Measurements from ENCODE around the gene LYPD6.

Gene LYPD6

GRCh38 chr2:149472413-149472812, 142.0 kb downstream of the LYPD6 start:
- Histone ChIP-seq H3K27me3 (ENCODE audit: control insufficient read depth, insufficient read depth, low read length) (no peaks in the 10 kb centered on the region), H3K79me2 (no peaks in the 10 kb centered on the region), H2AFZ (no peak overlapping the region), H3K9me3 (ENCODE audit: control insufficient read depth, low read length) (no peaks in the 10 kb centered on the region), H3K27ac (no peak overlapping the region), H3K36me3 (ENCODE audit: control insufficient read depth, insufficient read depth, low read length) (no peaks in the 10 kb centered on the region), H3K9ac (no peak overlapping the region), H3K4me1 (no peaks in the 10 kb centered on the region), H3K4me3 (ENCODE audit: low read depth, low read length) (no peak overlapping the region), H3K4me2 (ENCODE audit: low read length) (no peak overlapping the region)
- TF ChIP-seq CTCF (IDR thresholded peaks at IDR 0.05), result no peak

GRCh38 chr2:149473068-149473467, 142.7 kb downstream of the LYPD6 start:
- Histone ChIP-seq H3K79me2 (no peaks in the 10 kb centered on the region), H2AFZ (no peak overlapping the region), H3K27ac (no peak overlapping the region), H3K36me3 (ENCODE audit: control insufficient read depth, insufficient read depth, low read length) (no peaks in the 10 kb centered on the region), H3K4me1 (no peaks in the 10 kb centered on the region), H3K4me2 (ENCODE audit: low read length) (no peak overlapping the region), H3K9me3 (ENCODE audit: control insufficient read depth, low read length) (no peaks in the 10 kb centered on the region), H3K4me3 (ENCODE audit: low read depth, low read length) (no peak overlapping the region), H3K9ac (no peak overlapping the region), H3K27me3 (ENCODE audit: control insufficient read depth, insufficient read depth, low read length) (no peaks in the 10 kb centered on the region)
- no peak for TF ChIP-seq CTCF (IDR thresholded peaks at IDR 0.05)

- no peak overlapping the region for H3K4me2 ChIP-seq (ENCODE audit: low read length)
- H3K9me3 ChIP-seq (ENCODE audit: control insufficient read depth, low read length), result no peaks in the 10 kb centered on the region
- TF ChIP-seq CTCF (IDR thresholded peaks at IDR 0.05), result no peak
- no peak overlapping the region for H3K27ac ChIP-seq
- no peaks in the 10 kb centered on the region for H3K79me2 ChIP-seq
- H3K27me3 ChIP-seq (ENCODE audit: control insufficient read depth, insufficient read depth, low read length), result no peaks in the 10 kb centered on the region
- H3K4me3 ChIP-seq (ENCODE audit: low read depth, low read length), result no peak overlapping the region
- H3K4me1 ChIP-seq, result no peaks in the 10 kb centered on the region
- no peak overlapping the region for H2AFZ ChIP-seq
- no peaks in the 10 kb centered on the region for H3K36me3 ChIP-seq (ENCODE audit: control insufficient read depth, insufficient read depth, low read length)
- H3K9ac ChIP-seq, result no peak overlapping the region
These were observed 143.1 kb downstream of the LYPD6 start for GRCh38 chr2:149473521-149473920.

GRCh38 chr2:149483004-149483605, 152.7 kb downstream of the LYPD6 start:
- H3K27me3 ChIP-seq (ENCODE audit: control insufficient read depth, insufficient read depth, low read length), result no peaks in the 10 kb centered on the region
- peaks cover 9% of the 10 kb centered on the region for H3K4me1 ChIP-seq
- no peak for TF ChIP-seq CTCF (IDR thresholded peaks at IDR 0.05)
- no peaks in the 10 kb centered on the region for H3K36me3 ChIP-seq (ENCODE audit: control insufficient read depth, insufficient read depth, low read length)
- no peak overlapping the region for H3K4me3 ChIP-seq (ENCODE audit: low read depth, low read length)
- no peak overlapping the region for H3K9ac ChIP-seq
- H3K4me2 ChIP-seq (ENCODE audit: low read length), result no peak overlapping the region
- H3K9me3 ChIP-seq (ENCODE audit: control insufficient read depth, low read length), result no peaks in the 10 kb centered on the region
- no peak overlapping the region for H3K27ac ChIP-seq
- no peaks in the 10 kb centered on the region for H3K79me2 ChIP-seq
- H2AFZ ChIP-seq, result no peak overlapping the region

- H3K79me2 ChIP-seq, result no peaks in the 10 kb centered on the region
- H2AFZ ChIP-seq, result no peak overlapping the region
- no peaks in the 10 kb centered on the region for H3K9me3 ChIP-seq (ENCODE audit: control insufficient read depth, low read length)
- H3K36me3 ChIP-seq (ENCODE audit: control insufficient read depth, insufficient read depth, low read length), result no peaks in the 10 kb centered on the region
- no peak overlapping the region for H3K4me2 ChIP-seq (ENCODE audit: low read length)
- H3K4me3 ChIP-seq (ENCODE audit: low read depth, low read length), result no peak overlapping the region
- TF ChIP-seq CTCF (IDR thresholded peaks at IDR 0.05), result no peak
- peaks cover 13% of the 10 kb centered on the region for H3K4me1 ChIP-seq
- H3K27ac ChIP-seq, result no peak overlapping the region
- H3K9ac ChIP-seq, result no peak overlapping the region
- H3K27me3 ChIP-seq (ENCODE audit: control insufficient read depth, insufficient read depth, low read length), result no peaks in the 10 kb centered on the region
These were observed 156.3 kb downstream of the LYPD6 start for GRCh38 chr2:149486664-149487063.
